A673 (cell line): ENCODE measurements around the gene GRK6. TPM values are rescaled to one million over a fixed set of nuclear protein-coding genes. Genes with fewer than 3 reads are reported as not detected.

Experiments
- BruUV-seq: library from RNA; stranded (reverse); fragments of 400-500 nt; replicated peaks from 2 replicates; lab custom pipeline; 2021; lab: Mats Ljungman, UMichigan
- CTCF ChIA-PET: fragments of 300-600 bp; sonication (Branson Sonifier 250); formaldehyde crosslinking; loops from one replicate; lab custom pipeline; 2022; ENCODE audit warnings: antibody characterized with exemption; lab: Charles Lee
- POLR2A ChIA-PET: fragments of 300-600 bp; sonication (Branson Sonifier 250); formaldehyde crosslinking; loops from one replicate; lab custom pipeline; 2022; ENCODE audit warnings: antibody characterized with exemption; ENCODE audit not compliant: low non-redundant PET; lab: Charles Lee
- DNase-seq: peaks from one replicate; pipeline ENCODE4 v3.0.0-alpha.2; 2015; ENCODE audit warnings: low spot score
- H3K27ac ChIP-seq: fragments of 200-600 bp; sonication (generic); 2 replicates; pipeline ENCODE4 v1.5.1; 2016; ENCODE audit warnings: mixed run types, low read depth, mild to moderate bottlenecking, mixed read lengths, antibody characterized with exemption, low read length; ENCODE audit not compliant: poor library complexity, severe bottlenecking
- H3K27me3 ChIP-seq: fragments of 200-600 bp; sonication (generic); replicated peaks from 2 replicates; pipeline ENCODE4 v1.6.1; 2017; ENCODE audit warnings: mixed run types, low read depth, mild to moderate bottlenecking, mixed read lengths, antibody characterized with exemption, low read length; ENCODE audit not compliant: insufficient read depth, poor library complexity
- H3K36me3 ChIP-seq: fragments of 200-600 bp; sonication (generic); 2 replicates; pipeline ENCODE4 v1.6.1; 2016; ENCODE audit warnings: mixed run types, mild to moderate bottlenecking, mixed read lengths, antibody characterized with exemption, low read length; ENCODE audit not compliant: insufficient read depth, poor library complexity, severe bottlenecking
- H3K4me1 ChIP-seq: fragments of 200-600 bp; sonication (generic); 2 replicates; pipeline ENCODE4 v1.6.1; 2017; ENCODE audit warnings: mixed run types, mild to moderate bottlenecking, mixed read lengths, antibody characterized with exemption, low read length; ENCODE audit not compliant: insufficient read depth, poor library complexity, severe bottlenecking
- H3K4me3 ChIP-seq: fragments of 200-600 bp; sonication (generic); 2 replicates; pipeline ENCODE4 v1.5.1; 2016; ENCODE audit warnings: low read depth, mixed run types, mild to moderate bottlenecking, mixed read lengths, low read length; ENCODE audit not compliant: poor library complexity, severe bottlenecking
- H3K9me3 ChIP-seq: fragments of 200-600 bp; sonication (generic); 2 replicates; pipeline ENCODE4 v1.6.1; 2016; ENCODE audit warnings: mixed run types, low read depth, mild to moderate bottlenecking, mixed read lengths, antibody characterized with exemption, low read length; ENCODE audit not compliant: poor library complexity, severe bottlenecking
- EZH2 ChIP-seq: fragments of 200-600 bp; sonication (generic); IDR thresholded peaks from 2 replicates; pipeline ENCODE4 v1.6.1; 2017; ENCODE audit warnings: borderline replicate concordance, low read depth, mild to moderate bottlenecking, mixed read lengths, antibody characterized with exemption, low read length; ENCODE audit not compliant: poor library complexity, severe bottlenecking
- intact Hi-C: fragments of 100-400 bp; cut with micrococcal nuclease; formaldehyde crosslinking; loops from one replicate; pipeline ENCODE4 v1.10.0; 2022; ENCODE audit not compliant: unreplicated experiment
- total RNA-seq: library from RNA; stranded (reverse); gene quantifications from 2 replicates; pipeline ENCODE4 v1.2.3, GENCODE V29; 2021
- TF ChIP-seq, protein P1 (sequence below): fragments of 300-800, 200-600 bp; sonication (generic); conservative IDR thresholded peaks from 2 replicates; pipeline ENCODE4 v1.5.1; 2017; ENCODE audit warnings: low read depth, mild to moderate bottlenecking, antibody characterized with exemption, low read length, moderate library complexity, mixed read lengths

GRK6 gene
- total RNA-seq, 1 experiment from 2014 or later = 32.1 TPM

DNA sequence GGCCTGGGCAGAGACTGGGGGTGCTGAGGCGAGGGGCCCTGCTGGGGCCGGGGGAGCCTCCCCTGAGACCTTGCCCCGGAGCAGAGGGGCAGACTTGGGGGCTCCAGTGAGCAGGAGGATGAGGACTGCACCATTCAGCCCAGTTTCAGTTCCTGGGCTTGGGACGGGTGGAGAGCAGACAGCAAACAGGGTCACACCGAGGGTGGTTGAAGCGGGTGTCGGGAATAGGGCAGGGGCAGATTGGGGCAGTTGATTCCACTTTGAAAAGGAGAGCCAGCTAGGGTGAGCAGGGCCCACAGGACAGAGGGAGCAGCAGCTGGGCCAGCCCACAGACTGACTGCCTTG lies 4.5 kb downstream of the GRK6 start:
- DNase-seq = no peak
- H3K27me3 ChIP-seq = no peaks in the 10 kb centered on the region
- no peak for TF ChIP-seq EZH2
- TF ChIP-seq, protein P1, sequence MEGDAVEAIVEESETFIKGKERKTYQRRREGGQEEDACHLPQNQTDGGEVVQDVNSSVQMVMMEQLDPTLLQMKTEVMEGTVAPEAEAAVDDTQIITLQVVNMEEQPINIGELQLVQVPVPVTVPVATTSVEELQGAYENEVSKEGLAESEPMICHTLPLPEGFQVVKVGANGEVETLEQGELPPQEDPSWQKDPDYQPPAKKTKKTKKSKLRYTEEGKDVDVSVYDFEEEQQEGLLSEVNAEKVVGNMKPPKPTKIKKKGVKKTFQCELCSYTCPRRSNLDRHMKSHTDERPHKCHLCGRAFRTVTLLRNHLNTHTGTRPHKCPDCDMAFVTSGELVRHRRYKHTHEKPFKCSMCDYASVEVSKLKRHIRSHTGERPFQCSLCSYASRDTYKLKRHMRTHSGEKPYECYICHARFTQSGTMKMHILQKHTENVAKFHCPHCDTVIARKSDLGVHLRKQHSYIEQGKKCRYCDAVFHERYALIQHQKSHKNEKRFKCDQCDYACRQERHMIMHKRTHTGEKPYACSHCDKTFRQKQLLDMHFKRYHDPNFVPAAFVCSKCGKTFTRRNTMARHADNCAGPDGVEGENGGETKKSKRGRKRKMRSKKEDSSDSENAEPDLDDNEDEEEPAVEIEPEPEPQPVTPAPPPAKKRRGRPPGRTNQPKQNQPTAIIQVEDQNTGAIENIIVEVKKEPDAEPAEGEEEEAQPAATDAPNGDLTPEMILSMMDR = no peak
- intact Hi-C loops = no loop called here
- H3K4me1 ChIP-seq = peaks cover 9% of the 10 kb centered on the region
- H3K9me3 ChIP-seq = no peaks in the 10 kb centered on the region
- CTCF ChIA-PET = no interaction called here
- H3K36me3 ChIP-seq = peaks cover 26% of the 10 kb centered on the region
- POLR2A ChIA-PET = no interaction called here
- BruUV-seq = no TSS peak
- H3K4me3 ChIP-seq = no peak overlapping the region
- no peak overlapping the region for H3K27ac ChIP-seq

DNA sequence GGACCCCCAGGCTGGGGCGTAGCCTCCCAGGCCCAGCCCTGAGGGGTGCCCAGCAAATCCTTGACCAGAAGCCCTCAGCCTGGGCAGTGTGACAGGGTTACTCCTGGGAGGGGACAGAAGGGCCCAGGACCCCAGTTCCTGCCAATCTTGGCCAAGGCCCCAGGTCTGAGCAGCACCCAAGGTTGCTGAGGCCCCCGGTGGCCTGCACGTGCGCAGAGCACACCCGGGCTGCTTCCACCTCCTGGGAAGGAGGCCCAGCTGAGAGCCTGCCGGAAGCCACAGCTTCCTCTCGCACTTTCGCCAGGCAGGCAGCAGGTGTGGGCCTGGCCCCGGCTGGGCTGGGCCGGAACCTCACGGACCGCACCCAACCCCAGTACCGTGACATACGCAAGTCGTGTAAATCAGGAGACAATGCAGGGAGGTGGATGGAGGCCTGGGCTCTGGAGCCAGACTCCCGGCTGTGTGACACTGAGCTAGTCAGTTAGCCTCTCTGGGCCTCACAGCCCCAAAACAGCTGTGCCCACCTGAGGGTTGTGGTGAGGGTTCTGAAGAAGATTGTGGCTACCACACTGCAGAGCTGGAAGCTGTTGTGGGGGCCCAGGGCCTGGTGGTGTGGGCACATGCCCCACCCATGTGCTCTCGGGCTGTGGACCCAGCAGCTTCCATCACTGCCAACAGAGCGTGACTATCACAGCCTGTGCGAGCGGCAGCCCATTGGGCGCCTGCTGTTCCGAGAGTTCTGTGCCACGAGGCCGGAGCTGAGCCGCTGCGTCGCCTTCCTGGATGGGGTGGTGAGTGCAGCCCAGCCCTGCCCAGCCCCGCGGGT lies 5.1 kb downstream of the GRK6 start:
- no peaks in the 10 kb centered on the region for H3K9me3 ChIP-seq
- no peak for TF ChIP-seq EZH2
- TF ChIP-seq, protein P1 = no peak
- intact Hi-C loops = no loop called here
- H3K27ac ChIP-seq = no peak overlapping the region
- ChIA-PET POLR2A (no interaction called here), CTCF (no interaction called here)
- peaks cover 9% of the 10 kb centered on the region for H3K4me1 ChIP-seq
- DNase-seq = no peak
- BruUV-seq = no TSS peak
- peaks cover 26% of the 10 kb centered on the region for H3K36me3 ChIP-seq
- H3K27me3 ChIP-seq = no peaks in the 10 kb centered on the region
- H3K4me3 ChIP-seq = no peak overlapping the region

DNA sequence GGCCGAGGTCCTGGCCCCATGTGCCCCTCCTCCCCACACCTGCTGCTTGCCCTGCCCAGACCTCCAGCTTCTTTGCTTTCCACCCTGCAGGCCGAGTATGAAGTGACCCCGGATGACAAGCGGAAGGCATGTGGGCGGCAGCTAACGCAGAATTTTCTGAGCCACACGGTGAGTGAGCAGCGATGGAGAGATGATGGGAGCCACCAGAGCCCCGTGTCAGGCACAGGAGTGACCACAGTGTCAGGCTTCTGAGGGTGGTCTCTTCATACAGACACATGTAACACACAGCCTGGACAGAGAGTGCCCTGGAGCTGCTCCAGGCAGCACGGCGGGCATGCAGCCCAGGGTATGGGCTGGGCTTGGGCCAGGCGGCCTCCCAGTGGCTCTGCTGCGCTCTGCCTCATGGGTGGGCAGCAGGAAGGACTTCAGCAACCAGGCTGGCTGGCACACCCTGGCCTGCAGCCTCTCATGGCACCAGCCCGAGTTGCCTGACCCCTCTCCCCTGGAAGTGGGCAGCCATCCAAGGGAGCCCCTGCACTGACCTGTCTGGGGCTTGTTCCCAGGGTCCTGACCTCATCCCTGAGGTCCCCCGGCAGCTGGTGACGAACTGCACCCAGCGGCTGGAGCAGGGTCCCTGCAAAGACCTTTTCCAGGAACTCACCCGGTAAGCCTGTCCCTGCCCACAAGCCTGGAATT lies 5.8 kb downstream of the GRK6 start:
- POLR2A ChIA-PET = no interaction called here
- peaks cover 26% of the 10 kb centered on the region for H3K36me3 ChIP-seq
- CTCF ChIA-PET = interaction anchor here (0.6 kb wide), 1 partner anchor 127 kb away, joined by 4 read pairs; no protein-coding TSS in a partner anchor

More for the DNA sequence above, 5.8 kb downstream of the GRK6 start:
- intact Hi-C loops = no loop called here
- DNase-seq = no peak
- no peak overlapping the region for H3K4me3 ChIP-seq
- peaks cover 8% of the 10 kb centered on the region for H3K4me1 ChIP-seq
- H3K27ac ChIP-seq = no peak overlapping the region
- no peaks in the 10 kb centered on the region for H3K9me3 ChIP-seq
- H3K27me3 ChIP-seq = no peaks in the 10 kb centered on the region
- no TSS peak for BruUV-seq
- no peak for TF ChIP-seq EZH2
- TF ChIP-seq, protein P1 = no peak
